ENCODE measurements around the gene RARB.

RARB gene

GRCh38 chr3:25472731-25473130 is 44.7 kb downstream of the RARB start:
- DNase-seq (ENCODE audit: low read depth in 2 of 2) = no peak

- DNase-seq (ENCODE audit: low read depth in 2 of 2) = no peak
These were observed 45.2 kb downstream of the RARB start for GRCh38 chr3:25473246-25473645.

DNA sequence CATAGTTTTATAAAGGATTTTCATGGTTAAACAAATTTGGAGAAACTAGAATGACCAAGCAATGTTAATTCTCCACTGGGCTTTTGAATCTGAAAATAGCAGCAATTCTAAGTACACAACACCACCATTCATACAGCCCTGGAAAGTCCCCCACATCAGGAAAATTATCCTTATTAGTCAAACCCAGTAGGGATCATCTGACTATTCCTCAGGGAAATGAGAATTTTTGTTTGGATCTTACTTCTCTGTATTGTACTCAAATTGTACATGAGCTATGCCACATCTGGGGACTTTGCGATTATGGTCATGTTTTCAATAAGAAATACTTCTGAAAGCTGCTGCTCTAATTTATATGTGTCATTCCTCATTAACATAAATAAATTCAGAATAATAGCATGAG is 46.0 kb downstream of the RARB start:
- no peak for DNase-seq (ENCODE audit: low read depth in 2 of 2)

GRCh38 chr3:25476639-25477038 is 48.6 kb downstream of the RARB start:
- no peak for DNase-seq (ENCODE audit: low read depth in 2 of 2)

DNA sequence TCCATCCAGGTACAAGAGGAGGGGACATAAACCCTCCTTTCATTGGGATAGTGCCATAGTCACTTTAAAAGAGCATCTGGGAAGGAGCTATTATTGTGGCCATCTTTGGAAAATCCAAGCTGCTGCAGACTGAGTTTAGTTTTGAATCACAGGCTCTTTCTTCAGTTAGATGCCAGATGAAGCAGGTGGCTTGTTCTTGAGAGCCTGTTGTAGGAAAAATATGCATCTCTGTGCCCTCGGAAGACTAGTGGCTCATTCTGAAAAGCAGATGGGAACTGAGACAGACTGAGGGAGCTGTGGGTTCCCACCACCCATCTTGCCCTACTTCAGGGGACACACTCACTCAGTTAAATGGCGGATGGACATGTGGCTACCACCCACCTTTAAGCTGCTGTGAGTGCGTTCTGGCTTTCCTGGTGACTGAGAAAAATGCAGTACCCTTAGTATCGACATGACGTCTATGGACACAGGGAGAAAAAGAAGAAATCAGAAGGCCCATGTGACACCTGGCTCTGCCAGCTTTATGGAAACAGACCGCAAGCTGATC is 50.2 kb downstream of the RARB start:
- DNase-seq (ENCODE audit: low read depth in 2 of 2) = no peak

- DNase-seq (ENCODE audit: low read depth in 2 of 2) = no peak
These were observed 51.1 kb downstream of the RARB start for GRCh38 chr3:25478964-25479726.

- no peak for DNase-seq (ENCODE audit: low read depth in 2 of 2)
These were observed 51.6 kb downstream of the RARB start for GRCh38 chr3:25479727-25480010.

DNA sequence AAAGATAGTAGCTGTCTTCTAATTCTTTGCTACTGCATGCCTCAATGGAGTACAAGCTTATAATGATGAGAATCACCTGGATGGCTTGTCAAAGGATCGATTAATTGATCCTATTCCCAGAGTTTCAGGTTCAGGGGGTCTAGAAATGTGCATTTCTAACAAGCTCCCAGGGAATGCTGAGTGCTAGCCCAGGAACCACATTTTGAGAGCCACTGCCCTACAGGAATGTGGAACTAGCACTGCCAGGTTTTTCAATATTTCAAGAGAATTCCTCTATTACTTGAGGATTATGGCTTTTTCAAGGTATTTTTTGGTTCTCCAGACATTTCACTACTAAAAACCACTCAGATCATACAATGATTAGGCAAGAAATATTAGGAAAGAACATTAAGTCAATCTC is 52.7 kb downstream of the RARB start:
- DNase-seq (ENCODE audit: low read depth in 2 of 2) = no peak

DNA sequence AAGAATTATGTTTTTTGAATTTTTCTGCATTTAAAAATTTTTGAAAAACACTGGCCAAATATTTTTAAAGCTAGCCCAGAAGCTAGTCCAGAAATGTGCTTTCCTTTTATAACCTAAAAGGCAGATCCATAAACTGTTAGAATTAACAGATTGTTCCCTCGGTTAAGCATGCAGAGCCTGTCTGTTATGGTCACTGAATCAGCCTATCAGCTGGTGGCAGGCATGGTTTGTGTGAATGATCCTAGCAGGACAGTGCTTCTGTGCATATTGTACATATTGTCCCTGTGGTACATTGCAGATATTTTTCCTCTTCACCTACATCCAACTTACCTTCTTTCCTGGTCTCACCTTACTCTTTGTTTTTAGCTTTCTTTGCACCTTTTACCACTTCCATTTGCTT is 53.3 kb downstream of the RARB start:
- DNase-seq (ENCODE audit: low read depth in 2 of 2) = no peak

DNA sequence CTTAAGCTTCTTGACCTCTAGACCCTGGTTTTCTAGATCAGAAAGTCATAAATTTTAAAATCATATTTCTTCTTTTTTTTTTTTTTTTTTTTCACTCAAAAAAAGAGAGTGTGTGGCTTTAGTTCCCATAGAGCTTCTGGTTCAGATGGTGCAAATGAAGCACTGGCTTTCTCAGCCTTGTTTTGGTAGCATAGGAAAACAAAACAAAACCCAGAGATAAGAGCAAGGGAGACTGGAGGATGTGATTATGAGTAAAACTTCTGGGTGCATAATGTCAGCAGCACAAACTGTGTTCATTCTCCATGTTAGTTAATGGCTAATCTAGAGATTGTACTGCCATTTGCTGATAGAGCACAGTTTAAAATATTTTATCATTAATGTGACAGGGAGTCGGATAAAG is 55.4 kb downstream of the RARB start:
- no peak for DNase-seq (ENCODE audit: low read depth in 2 of 2)

GRCh38 chr3:25485673-25486072 is 57.6 kb downstream of the RARB start:
- no peak for DNase-seq (ENCODE audit: low read depth in 2 of 2)

GRCh38 chr3:25486932-25487331 is 58.9 kb downstream of the RARB start:
- no peak for DNase-seq (ENCODE audit: low read depth in 2 of 2)

DNA sequence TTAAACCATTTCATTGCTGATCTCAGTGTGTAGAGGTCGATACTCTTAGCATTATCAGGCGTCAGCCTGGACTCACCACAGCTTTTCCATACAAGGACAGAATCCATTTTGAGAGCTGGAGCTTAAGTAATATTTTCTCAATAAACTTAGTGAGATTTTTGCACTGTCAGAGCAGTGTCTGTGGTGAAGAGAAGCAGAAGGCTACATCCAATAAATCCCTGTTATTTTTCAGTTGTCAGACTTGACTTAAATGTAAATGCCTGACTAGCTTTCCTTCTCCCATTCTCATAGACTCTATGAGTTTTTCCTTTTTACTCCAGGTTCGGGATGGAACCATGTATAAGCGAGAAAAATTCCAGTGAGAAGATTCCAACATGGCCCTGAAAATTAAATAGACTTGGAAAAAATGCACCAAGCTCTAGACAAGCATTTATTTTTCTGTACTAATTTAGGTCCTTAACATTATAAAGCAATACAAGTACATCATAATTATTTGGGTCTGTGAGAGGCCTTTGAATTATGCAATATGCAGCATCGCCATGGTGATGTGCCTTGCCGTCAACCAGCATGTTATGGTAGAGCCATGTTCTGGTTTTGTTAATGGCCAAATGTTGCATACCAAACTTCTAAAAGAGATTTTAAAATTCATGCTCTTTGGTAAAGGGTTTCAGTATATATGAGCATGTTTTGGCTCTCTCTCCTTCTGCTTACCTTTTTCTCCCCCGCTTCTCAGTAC is 62.0 kb downstream of the RARB start:
- no peak for DNase-seq (ENCODE audit: low read depth in 2 of 2)

DNA sequence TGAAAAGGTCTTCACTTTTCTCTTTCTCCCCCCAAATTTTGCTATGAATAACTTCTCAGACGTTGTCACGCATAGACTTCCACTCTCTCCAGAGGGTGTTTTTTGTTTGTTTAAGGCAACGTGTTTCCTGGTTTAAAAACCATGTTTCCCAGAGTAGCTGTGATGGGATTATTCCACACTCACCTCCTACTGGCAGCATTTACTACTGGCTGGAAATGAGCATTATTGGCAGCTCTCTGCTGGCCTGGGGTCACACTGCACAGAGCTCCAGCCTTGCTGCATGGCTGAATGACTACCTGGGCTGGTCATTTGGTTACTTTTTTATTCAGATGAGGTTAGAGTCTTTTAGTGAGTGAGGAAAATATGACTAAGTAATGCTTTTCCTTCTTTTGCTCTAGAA is 65.2 kb downstream of the RARB start:
- DNase-seq (ENCODE audit: low read depth in 2 of 2) = no peak

DNA sequence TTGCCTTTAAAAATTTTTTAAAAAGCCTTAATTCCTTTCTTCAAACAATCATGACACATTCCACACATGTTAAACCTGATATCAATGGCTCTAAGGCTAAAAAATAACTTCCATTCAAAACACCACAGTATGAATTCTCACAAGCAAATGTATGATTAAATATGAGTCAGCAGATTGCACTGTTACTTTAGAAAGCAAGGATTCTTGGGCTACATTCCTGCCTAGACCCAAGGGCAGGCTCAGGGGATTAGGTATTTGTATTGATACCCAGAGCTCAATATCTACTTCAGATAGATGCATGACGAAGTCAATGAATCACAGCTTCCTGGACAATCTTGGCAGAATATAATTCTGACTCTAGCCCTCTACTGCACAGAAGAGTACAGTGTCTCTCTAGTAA is 65.7 kb downstream of the RARB start:
- peak; percentile 95 to 96 for DNase-seq (ENCODE audit: low read depth in 2 of 2)

GRCh38 chr3:25495304-25495703 is 67.2 kb downstream of the RARB start:
- DNase-seq (ENCODE audit: low read depth in 2 of 2) = no peak

DNA sequence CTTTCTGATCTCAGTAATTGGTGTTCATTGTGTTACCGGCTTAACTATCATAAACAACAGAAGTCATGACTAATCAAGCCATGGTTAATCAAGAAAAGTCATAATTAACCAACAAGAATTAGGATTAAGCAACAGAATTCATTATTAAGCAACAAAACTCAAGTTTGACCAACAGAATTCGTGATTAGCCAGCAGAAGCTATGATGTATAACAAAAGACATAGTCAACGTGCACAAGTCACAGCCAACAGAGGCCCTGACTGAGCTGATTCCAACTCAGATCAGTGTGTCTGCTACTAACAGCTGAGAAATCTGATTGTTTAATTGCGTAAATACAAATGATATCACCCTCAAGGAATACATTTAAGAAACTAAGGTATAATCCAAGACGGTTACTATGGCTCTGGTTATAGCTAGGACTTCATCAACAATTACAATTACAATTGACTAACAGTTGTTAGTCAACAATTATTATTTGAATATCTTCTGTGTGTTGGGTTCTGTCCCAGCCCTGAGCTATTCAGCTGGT is 67.7 kb downstream of the RARB start:
- DNase-seq (ENCODE audit: low read depth in 2 of 2) = no peak

DNA sequence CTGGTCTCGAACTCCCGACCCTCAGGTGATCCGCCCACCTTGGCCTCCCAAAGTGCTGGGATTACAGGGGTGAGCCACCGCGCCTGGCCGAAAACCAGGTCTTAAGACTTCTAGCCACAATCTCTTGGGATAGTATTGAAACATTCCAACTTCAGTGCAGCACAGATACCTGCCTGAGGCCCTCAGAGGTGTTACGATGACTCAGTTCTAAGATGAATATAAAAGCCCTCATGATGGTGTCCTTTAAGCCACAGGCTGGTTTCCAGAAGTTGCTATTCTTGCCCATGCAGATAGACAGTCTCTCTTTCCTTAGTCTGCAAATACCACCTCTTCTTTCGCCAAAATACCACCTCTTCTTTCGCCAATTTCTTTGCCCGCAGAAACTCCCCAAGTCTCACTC is 69.0 kb downstream of the RARB start:
- DNase-seq (ENCODE audit: low read depth in 2 of 2) = no peak

DNA sequence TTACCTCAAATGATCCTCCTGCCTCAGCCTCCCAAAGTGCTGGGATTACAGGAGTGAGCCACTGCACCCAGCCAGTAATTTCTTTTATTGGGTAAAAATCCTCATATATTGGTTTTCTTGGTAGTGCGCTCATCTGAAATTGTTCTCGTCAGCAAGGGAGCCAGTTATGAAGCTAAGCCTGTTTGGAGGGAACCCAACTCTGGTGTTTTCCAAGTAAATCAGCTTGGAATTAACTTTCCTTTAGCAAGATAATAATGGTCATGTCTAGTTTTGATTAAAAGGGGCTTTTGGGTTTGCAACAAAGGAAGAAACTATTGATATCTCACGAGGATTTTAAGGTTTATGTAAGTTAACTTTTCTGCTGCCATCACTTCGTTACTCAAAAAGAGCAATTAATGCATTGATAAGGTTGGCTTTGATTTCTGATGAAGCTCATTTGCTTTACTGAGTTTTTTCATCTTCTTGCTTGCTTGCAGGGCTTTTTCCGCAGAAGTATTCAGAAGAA is 72.7 kb downstream of the RARB start:
- DNase-seq (ENCODE audit: low read depth in 2 of 2) = no peak

DNA sequence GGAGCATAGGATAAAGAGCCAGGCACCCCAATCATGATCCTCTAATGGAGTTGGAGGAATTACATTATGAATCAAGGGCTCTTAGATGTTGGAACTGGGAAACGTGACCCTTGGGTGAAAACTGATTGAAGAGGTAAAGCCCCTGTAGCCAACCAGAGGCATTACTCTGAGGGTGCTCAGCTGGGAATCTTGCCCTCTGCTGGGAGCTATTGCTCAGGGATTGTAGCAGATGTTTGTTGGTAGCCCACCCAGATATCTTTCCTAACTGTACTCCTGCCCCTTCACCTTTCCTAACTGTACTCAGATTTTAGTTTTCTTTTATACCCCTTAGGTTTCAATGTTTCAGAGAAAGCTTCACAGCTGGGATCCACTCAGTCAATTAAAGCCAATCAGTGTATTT is 74.2 kb downstream of the RARB start:
- no peak for DNase-seq (ENCODE audit: low read depth in 2 of 2)

DNA sequence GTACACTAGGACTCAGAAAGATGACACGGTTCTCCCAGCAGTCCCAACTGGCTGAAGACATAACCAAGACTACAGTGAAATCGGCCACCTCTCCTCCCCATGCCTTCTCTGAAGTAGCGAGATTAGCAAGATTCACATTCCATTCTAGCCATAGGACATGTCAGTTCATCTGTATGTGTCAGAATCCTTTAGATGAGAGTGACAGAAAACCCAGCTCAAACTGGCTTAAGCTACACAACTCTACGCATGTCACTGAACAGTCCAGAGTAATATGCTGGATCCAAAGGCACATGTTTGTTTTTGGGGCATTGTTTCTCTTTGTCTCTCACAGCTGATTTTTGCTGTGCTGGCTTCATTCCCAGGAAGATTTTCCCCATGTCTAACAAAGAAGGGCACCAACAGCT is 75.8 kb downstream of the RARB start:
- DNase-seq (ENCODE audit: low read depth in 2 of 2) = no peak

- DNase-seq (ENCODE audit: low read depth in 2 of 2) = no peak
These were observed 77.5 kb downstream of the RARB start for GRCh38 chr3:25505581-25505980.

DNA sequence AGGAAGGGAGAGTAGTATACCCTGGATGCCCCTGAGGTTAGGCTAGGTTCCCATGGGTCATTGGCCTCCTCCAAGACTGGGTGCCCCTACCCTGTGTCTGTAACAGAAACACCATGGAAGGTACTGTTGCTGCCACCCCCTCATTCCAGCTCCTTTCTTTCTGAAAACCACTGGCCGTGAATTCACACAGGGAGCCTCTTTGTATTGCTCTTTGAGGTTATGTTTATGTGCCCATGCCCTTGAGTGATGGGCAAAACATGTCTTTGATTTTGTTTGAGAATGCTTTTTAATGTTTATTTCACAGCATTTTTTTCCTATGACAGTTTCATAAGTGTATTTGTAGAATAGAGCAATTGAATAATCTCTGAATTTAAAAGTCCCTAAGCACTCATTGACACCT is 79.7 kb downstream of the RARB start:
- DNase-seq (ENCODE audit: low read depth in 2 of 2) = no peak

All from fibroblast of skin of left biceps (primary cell).